Fibroblast of gingiva (primary cell): Measurements from ENCODE around the gene TTI1.

Experiments
- DNase-seq: peaks from one replicate; pipeline ENCODE4 v3.0.0-alpha.2; 2011; ENCODE audit warnings: low read depth

TTI1 gene

GRCh38 chr20:37987602-37988290 lies 45.5 kb downstream of the TTI1 start:
- no peak for DNase-seq

- peak; percentile 91 for DNase-seq
These were observed 46.2 kb downstream of the TTI1 start for GRCh38 chr20:37986873-37987601.

GRCh38 chr20:37986044-37986858 lies 47.0 kb downstream of the TTI1 start:
- DNase-seq = peak; percentile 43

- no peak for DNase-seq
These were observed 49.1 kb downstream of the TTI1 start for GRCh38 chr20:37984018-37984785.

GRCh38 chr20:37983286-37983685 lies 50.0 kb downstream of the TTI1 start:
- DNase-seq = no peak

- no peak for DNase-seq
These were observed 51.7 kb downstream of the TTI1 start for GRCh38 chr20:37981568-37981967.

GRCh38 chr20:37980876-37981275 lies 52.4 kb downstream of the TTI1 start:
- no peak for DNase-seq

GRCh38 chr20:37980383-37980782 lies 52.9 kb downstream of the TTI1 start:
- DNase-seq = no peak

- DNase-seq = no peak
These were observed 54.0 kb downstream of the TTI1 start for GRCh38 chr20:37979021-37979985.

- no peak for DNase-seq
These were observed 55.5 kb downstream of the TTI1 start for GRCh38 chr20:37977786-37978185.

GRCh38 chr20:37977338-37977737 lies 55.9 kb downstream of the TTI1 start:
- DNase-seq = no peak

- no peak for DNase-seq
These were observed 56.4 kb downstream of the TTI1 start for GRCh38 chr20:37976887-37977286.

GRCh38 chr20:37973059-37973910 lies 60.0 kb downstream of the TTI1 start:
- no peak for DNase-seq

GRCh38 chr20:37972256-37973058 lies 60.8 kb downstream of the TTI1 start:
- DNase-seq = no peak

GRCh38 chr20:37971561-37972127 lies 61.6 kb downstream of the TTI1 start:
- no peak for DNase-seq

- DNase-seq = no peak
These were observed 62.4 kb downstream of the TTI1 start for GRCh38 chr20:37970856-37971245.

GRCh38 chr20:37969949-37970855 lies 63.1 kb downstream of the TTI1 start:
- no peak for DNase-seq
